ENCODE data around the gene RB1.

- TF ChIP-seq POLR2A (IDR thresholded peaks at IDR 0.05; ENCODE audit: low read depth, low read length), result peak; percentile 47
- TF ChIP-seq CTCF (IDR thresholded peaks at IDR 0.05; ENCODE audit: extremely low read depth in 1 of 2, insufficient read depth in 1 of 2, low read depth in 1 of 2, low read length in 2 of 2), result no peak
- TF ChIP-seq POLR2AphosphoS5 (IDR thresholded peaks at IDR 0.05; ENCODE audit: insufficient read depth, low read depth, low read length), result peak; percentile 29
Observed at GRCh38 chr13:48494874-48495273, 191.3 kb downstream of the RB1 start.

All from endothelial cell of umbilical vein (primary cell).